IMR-90 (cell line): ENCODE measurements around the gene HDHD3.

Source experiments
- CEBPB ChIP-seq: IDR thresholded peaks from 2 replicates; pipeline ENCODE4 v1.6.1; 2012; ENCODE audit warnings: low read depth, low read length, improper control_type of control experiment
- CHD1 ChIP-seq: IDR thresholded peaks from 2 replicates; pipeline ENCODE4 v1.6.1; 2012; ENCODE audit warnings: low read depth, low read length, improper control_type of control experiment
- CTCF ChIP-seq: conservative IDR thresholded peaks from 2 replicates; pipeline ENCODE4 v1.5.1; 2012; ENCODE audit warnings: mild to moderate bottlenecking, low read depth, low read length, improper control_type of control experiment
- MXI1 ChIP-seq: IDR thresholded peaks from 2 replicates; pipeline ENCODE4 v1.6.1; 2012; ENCODE audit warnings: low read depth, mild to moderate bottlenecking, low read length, moderate library complexity, borderline replicate concordance
- USF2 ChIP-seq: fragments of 150-350 bp; IDR thresholded peaks from 2 replicates; pipeline ENCODE4 v1.6.1; 2017; ENCODE audit warnings: mild to moderate bottlenecking, antibody characterized with exemption, low read length, low read depth

DNA sequence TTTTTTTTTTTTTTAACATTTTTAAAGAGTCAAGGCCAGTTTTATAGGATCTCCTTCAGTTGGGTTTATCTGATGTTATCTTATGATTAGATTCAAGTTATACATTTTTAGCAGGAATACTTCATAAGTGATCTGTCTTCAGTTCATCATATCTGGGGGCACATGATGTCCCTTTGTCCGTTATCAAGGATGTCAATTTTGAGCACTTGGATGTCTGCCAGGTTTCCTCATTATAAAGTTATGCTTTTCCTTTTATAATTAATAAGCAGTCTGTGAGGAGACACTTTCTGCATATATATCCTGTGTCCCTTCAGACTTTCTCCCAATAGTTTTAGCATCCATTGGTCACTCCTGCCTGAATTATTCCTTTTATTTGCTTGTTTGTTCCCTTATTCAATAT is 11.8 kb downstream of the HDHD3 start:
- no peak for TF ChIP-seq CTCF
- TF ChIP-seq CHD1 = no peak
- TF ChIP-seq USF2 = no peak
- no peak for TF ChIP-seq MXI1
- TF ChIP-seq CEBPB = no peak
